HFF-Myc (cell line): ENCODE measurements around the gene ZSWIM2.

ENCODE experiments used
- DNase-seq: peaks from one replicate; pipeline ENCODE4 v3.0.0-alpha.2; 2011; ENCODE audit warnings: low read depth; ENCODE audit errors: extremely low read depth
- H3K4me3 ChIP-seq: replicated peaks from 2 replicates; pipeline ENCODE4 v1.5.1; 2011; ENCODE audit warnings: low read depth, mild to moderate bottlenecking, control low read depth, low read length
- CTCF ChIP-seq: IDR thresholded peaks from 2 replicates; pipeline ENCODE4 v1.5.1; 2012; ENCODE audit warnings: mild to moderate bottlenecking, low read depth, low read length, control low read depth; ENCODE audit errors: missing control alignments

ZSWIM2 gene

GRCh38 chr2:186887107-186888090 is 38.4 kb upstream of the ZSWIM2 start:
- DNase-seq: peak; percentile 19
- no peak overlapping the region for H3K4me3 ChIP-seq
- no peak for TF ChIP-seq CTCF

- H3K4me3 ChIP-seq: no peak overlapping the region
- DNase-seq: no peak
- TF ChIP-seq CTCF: no peak
Observed at GRCh38 chr2:186884587-186884986, 35.6 kb upstream of the ZSWIM2 start.

GRCh38 chr2:186883666-186884065 is 34.7 kb upstream of the ZSWIM2 start:
- TF ChIP-seq CTCF: no peak
- H3K4me3 ChIP-seq: no peak overlapping the region
- DNase-seq: no peak

GRCh38 chr2:186882511-186883071 is 33.6 kb upstream of the ZSWIM2 start:
- H3K4me3 ChIP-seq: no peak overlapping the region
- no peak for DNase-seq
- TF ChIP-seq CTCF: no peak

GRCh38 chr2:186881660-186882059 is 32.7 kb upstream of the ZSWIM2 start:
- no peak for DNase-seq
- no peak overlapping the region for H3K4me3 ChIP-seq
- no peak for TF ChIP-seq CTCF

- H3K4me3 ChIP-seq: no peak overlapping the region
- TF ChIP-seq CTCF: no peak
- DNase-seq: no peak
Observed at GRCh38 chr2:186879312-186879711, 30.3 kb upstream of the ZSWIM2 start.
